PFSK-1 (cell line): ENCODE data around the gene NSMF.

Source experiments
- POLR2AphosphoS5 ChIP-seq: IDR thresholded peaks from 2 replicates; pipeline ENCODE4 v1.6.1; 2012; ENCODE audit warnings: low read depth, mild to moderate bottlenecking, control low read depth, low read length, moderate library complexity
- SIN3A ChIP-seq: IDR thresholded peaks from 2 replicates; pipeline ENCODE4 v1.6.1; 2012; ENCODE audit warnings: mild to moderate bottlenecking, low read length, moderate library complexity, borderline replicate concordance; ENCODE audit not compliant: insufficient read depth
- TAF1 ChIP-seq: IDR thresholded peaks from 2 replicates; pipeline ENCODE4 v1.6.1; 2012; ENCODE audit warnings: low read length, control low read depth, borderline replicate concordance; ENCODE audit not compliant: insufficient read depth
- TF ChIP-seq, protein P1 (sequence below), 2 experiments: IDR thresholded peaks; 2 replicates each; pipeline versions ENCODE4 v1.6.1 to v1.8.0; 2011 to 2012; ENCODE audit warnings: low read depth in 2 of 2, low read length in 2 of 2, control low read depth in 1 of 2, inconsistent platforms in 1 of 2, mild to moderate bottlenecking in 1 of 2, moderate library complexity in 1 of 2; ENCODE audit not compliant: insufficient read depth in 1 of 2

DNA sequence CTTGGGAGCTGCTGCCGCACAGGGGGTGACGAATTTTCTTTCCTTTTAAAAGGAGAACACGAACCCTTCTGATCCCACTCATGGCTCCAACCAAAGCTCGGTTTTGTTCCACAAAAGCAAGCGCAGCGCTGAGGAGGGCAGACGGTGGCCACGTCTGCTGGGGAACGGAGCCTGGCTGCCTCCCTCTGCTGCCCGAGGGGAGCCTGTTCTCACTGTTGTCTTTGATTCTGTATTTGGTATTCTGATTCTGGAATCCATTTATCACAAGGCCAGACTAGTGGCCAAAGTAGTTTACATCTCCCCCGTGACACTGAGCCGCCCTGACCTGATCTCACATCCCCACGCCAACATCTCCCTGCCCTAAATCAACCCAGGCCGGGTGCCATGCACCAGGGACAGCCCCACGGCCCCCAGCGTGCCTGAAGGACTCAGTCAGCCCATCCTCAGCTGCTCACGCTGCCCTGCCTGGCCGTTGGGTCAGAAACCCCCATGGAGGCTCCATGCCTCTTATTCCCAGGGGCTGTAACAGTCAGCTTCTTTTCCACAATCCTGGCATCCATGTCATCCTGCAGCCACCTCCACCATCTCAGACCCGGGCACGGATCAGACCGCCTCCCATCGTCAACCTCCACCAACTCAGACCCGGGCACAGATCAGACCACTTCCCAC, 6.7 kb upstream of the NSMF start:
- TF ChIP-seq POLR2AphosphoS5 (no peak), TAF1 (no peak), SIN3A (no peak)
- TF ChIP-seq, protein P1, sequence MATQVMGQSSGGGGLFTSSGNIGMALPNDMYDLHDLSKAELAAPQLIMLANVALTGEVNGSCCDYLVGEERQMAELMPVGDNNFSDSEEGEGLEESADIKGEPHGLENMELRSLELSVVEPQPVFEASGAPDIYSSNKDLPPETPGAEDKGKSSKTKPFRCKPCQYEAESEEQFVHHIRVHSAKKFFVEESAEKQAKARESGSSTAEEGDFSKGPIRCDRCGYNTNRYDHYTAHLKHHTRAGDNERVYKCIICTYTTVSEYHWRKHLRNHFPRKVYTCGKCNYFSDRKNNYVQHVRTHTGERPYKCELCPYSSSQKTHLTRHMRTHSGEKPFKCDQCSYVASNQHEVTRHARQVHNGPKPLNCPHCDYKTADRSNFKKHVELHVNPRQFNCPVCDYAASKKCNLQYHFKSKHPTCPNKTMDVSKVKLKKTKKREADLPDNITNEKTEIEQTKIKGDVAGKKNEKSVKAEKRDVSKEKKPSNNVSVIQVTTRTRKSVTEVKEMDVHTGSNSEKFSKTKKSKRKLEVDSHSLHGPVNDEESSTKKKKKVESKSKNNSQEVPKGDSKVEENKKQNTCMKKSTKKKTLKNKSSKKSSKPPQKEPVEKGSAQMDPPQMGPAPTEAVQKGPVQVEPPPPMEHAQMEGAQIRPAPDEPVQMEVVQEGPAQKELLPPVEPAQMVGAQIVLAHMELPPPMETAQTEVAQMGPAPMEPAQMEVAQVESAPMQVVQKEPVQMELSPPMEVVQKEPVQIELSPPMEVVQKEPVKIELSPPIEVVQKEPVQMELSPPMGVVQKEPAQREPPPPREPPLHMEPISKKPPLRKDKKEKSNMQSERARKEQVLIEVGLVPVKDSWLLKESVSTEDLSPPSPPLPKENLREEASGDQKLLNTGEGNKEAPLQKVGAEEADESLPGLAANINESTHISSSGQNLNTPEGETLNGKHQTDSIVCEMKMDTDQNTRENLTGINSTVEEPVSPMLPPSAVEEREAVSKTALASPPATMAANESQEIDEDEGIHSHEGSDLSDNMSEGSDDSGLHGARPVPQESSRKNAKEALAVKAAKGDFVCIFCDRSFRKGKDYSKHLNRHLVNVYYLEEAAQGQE (IDR thresholded peaks at IDR 0.05; ENCODE audit: insufficient read depth in 1 of 2, low read depth in 2 of 2, low read length in 2 of 2) = no peak
